ENCODE results near the gene ADAMTS7. TPM values are rescaled to one million over a fixed set of nuclear protein-coding genes. Genes with fewer than 3 reads are reported as not detected.

The ADAMTS7 gene
- total RNA-seq, 1 experiment from 2014 or later = 12.0 TPM

DNA sequence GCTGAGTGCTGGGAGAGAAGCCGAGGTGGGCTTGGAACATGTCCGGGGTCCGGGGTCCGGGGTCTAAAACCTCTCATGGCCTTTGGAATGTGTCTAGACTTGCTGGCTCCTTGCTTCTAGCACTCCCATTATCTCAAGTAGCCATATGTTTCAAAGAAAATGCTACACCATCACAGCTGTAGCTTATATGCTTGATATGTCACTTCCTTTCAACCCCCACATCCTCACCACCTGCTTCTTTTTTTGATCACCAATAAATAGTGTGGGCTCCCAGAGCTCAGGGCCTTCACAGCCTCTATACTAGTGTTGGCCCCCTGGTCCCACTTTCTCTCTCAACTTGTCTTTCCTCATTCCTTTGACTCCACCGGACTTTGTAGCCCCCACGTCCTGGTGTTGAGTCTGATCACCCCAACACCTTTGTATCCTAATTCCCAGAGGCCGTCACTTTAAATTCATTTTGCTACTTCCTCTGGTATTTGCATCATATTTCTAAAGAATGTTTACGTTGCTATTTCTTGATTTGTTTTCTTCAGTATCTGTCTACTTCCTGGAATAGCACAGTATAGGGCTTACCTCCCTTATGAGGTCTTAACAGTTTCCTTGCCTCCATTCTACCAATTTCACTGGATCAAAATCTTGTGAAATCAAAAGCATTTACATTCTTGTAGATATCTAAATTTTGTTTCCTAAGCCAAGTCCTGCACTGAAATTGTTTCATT lies 98.3 kb downstream of the ADAMTS7 start:
- peaks cover 2 to 30% of the 10 kb centered on the region in 2 experiments for H3K4me1 ChIP-seq (ENCODE audit: control insufficient read depth in 1 of 2, insufficient read depth in 2 of 2, low read length in 2 of 2)
- DNase-seq (ENCODE audit: low read depth, low spot score) = no peak
- H3K79me2 ChIP-seq (ENCODE audit: insufficient read depth, low read length) = no peaks in the 10 kb centered on the region
- RAD21 ChIA-PET (ENCODE audit: low non-redundant PET in 1 of 2, low total read pairs in 2 of 2, uncharacterized antibody in 2 of 2, unreplicated experiment in 2 of 2) = no interaction called here
- POLR2A ChIA-PET = no interaction called here
- H3K4me3 ChIP-seq (replicated peaks in 1 of 2; ENCODE audit: low read depth in 1 of 2, low read length in 2 of 2) = no peak overlapping the region
- H3K9me2 ChIP-seq (ENCODE audit: insufficient read depth) = no peaks in the 10 kb centered on the region
- peaks cover 0 to 5% of the 10 kb centered on the region in 2 experiments; a peak in 1 of 4 replicates for H3K9me3 ChIP-seq (ENCODE audit: control insufficient read depth in 1 of 2, insufficient read depth in 1 of 2, low read depth in 1 of 2, low read length in 2 of 2)
- H2AFZ ChIP-seq (ENCODE audit: low read depth, low read length, poor library complexity, severe bottlenecking) = no peak overlapping the region
- TF ChIP-seq REST (IDR thresholded peaks at IDR 0.05; ENCODE audit: low read depth) (no peak), CTCF (IDR thresholded peaks at IDR 0.05 in 2 of 3, conservative IDR thresholded peaks at IDR 0.05 in 1 of 3; ENCODE audit: borderline replicate concordance in 1 of 3, insufficient read depth in 1 of 3, low read depth in 2 of 3, low read length in 2 of 3) (no peak), POLR2AphosphoS5 (IDR thresholded peaks at IDR 0.05; ENCODE audit: low read depth, low read length) (no peak), ATF3 (IDR thresholded peaks at IDR 0.05) (no peak), JUND (IDR thresholded peaks at IDR 0.05) (no peak), EZH2phosphoT487 (IDR thresholded peaks at IDR 0.05; ENCODE audit: borderline replicate concordance) (no peak), SIN3A (IDR thresholded peaks at IDR 0.05; ENCODE audit: low read depth) (no peak), YY1 (IDR thresholded peaks at IDR 0.05; ENCODE audit: extremely low read depth, insufficient replicate concordance, low read depth, low read length) (no peak), EZH2 (IDR thresholded peaks at IDR 0.05) (no peak), ELF1 (IDR thresholded peaks at IDR 0.05; ENCODE audit: borderline replicate concordance, low read depth) (no peak), CBX3 (IDR thresholded peaks at IDR 0.05; ENCODE audit: low read depth) (no peak), POLR2A (IDR thresholded peaks at IDR 0.05; ENCODE audit: borderline replicate concordance, extremely low read depth, insufficient read depth, insufficient read length) (no peak), RAD21 (IDR thresholded peaks at IDR 0.05; ENCODE audit: low read depth) (no peak), ZBTB33 (IDR thresholded peaks at IDR 0.05; ENCODE audit: extremely low read depth, insufficient replicate concordance, low read length) (no peak), CEBPB (IDR thresholded peaks at IDR 0.05; ENCODE audit: low read depth) (no peak), SRF (IDR thresholded peaks at IDR 0.05; ENCODE audit: low read depth) (no peak), SP1 (IDR thresholded peaks at IDR 0.05; ENCODE audit: low read depth) (no peak), ZFX (IDR thresholded peaks at IDR 0.05) (no peak), FOSL1 (IDR thresholded peaks at IDR 0.05; ENCODE audit: low read depth) (no peak)
- TF ChIP-seq, protein P1, sequence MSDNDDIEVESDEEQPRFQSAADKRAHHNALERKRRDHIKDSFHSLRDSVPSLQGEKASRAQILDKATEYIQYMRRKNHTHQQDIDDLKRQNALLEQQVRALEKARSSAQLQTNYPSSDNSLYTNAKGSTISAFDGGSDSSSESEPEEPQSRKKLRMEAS (IDR thresholded peaks at IDR 0.05) = no peak
- no peak for ATAC-seq
- intact Hi-C loops (cut with micrococcal nuclease) = no loop called here
- BruUV-seq (replicated peaks) = no TSS peak
- no peak overlapping the region for H3K4me2 ChIP-seq (ENCODE audit: low read length)
- no peaks in the 10 kb centered on the region for H4K20me1 ChIP-seq (ENCODE audit: insufficient read depth)
- H3K27me3 ChIP-seq (ENCODE audit: insufficient read depth, low read length) = no peaks in the 10 kb centered on the region
- H3K9ac ChIP-seq (ENCODE audit: low read length) = no peak overlapping the region
- CTCF ChIA-PET = no interaction called here
- no peaks in the 10 kb centered on the region for H3K36me3 ChIP-seq (ENCODE audit: control insufficient read depth in 1 of 2, insufficient read depth in 2 of 2, low read length in 2 of 2)
- no peak overlapping the region for H3K27ac ChIP-seq (ENCODE audit: low read depth, low read length)

Measured in HCT116 (cell line).